Esophagus mucosa (tissue), 1 donor: ENCODE measurements around the gene PRXL2C. TPM values are rescaled to one million over a fixed set of nuclear protein-coding genes. Genes with fewer than 3 reads are reported as not detected.
A peak's percentile ranks its signal among the peaks of the same experiment; 100 is the strongest.
"Not testable (repeated sequence)": the region's sequence is repeated elsewhere in the genome, so short reads cannot be mapped to it uniquely, and the experiment has no call there.

Experiments used
- ATAC-seq: fragments of 200-7000 bp; cut with Tn5 transposase; one replicate; pipeline ENCODE4 v1.9.1; 2020
- total RNA-seq: library from RNA; stranded (reverse); gene quantifications from one replicate; pipeline ENCODE4 v1.2.4, GENCODE V29; 2023
- donor health status: DM: yes; HTN: yes; CAD: no.

The PRXL2C gene
- total RNA-seq: 5.8 TPM

- peak; percentile 87 for ATAC-seq
Measured at GRCh38 chr9:96655198-96655851, at the start of gene PRXL2C. Gene PRXL2C (minus strand): TSS chr9:96655317. CDS start chr9:96655281, 36 bp downstream.

GRCh38 chr9:96700721-96701375, 45.7 kb upstream of the PRXL2C start:
- ATAC-seq: not testable (repeated sequence)

- no peak for ATAC-seq
Measured at GRCh38 chr9:96691326-96691725, 36.2 kb upstream of the PRXL2C start.

GRCh38 chr9:96688745-96689464, 33.8 kb upstream of the PRXL2C start:
- no peak for ATAC-seq

GRCh38 chr9:96688187-96688586, 33.1 kb upstream of the PRXL2C start:
- ATAC-seq: no peak

DNA sequence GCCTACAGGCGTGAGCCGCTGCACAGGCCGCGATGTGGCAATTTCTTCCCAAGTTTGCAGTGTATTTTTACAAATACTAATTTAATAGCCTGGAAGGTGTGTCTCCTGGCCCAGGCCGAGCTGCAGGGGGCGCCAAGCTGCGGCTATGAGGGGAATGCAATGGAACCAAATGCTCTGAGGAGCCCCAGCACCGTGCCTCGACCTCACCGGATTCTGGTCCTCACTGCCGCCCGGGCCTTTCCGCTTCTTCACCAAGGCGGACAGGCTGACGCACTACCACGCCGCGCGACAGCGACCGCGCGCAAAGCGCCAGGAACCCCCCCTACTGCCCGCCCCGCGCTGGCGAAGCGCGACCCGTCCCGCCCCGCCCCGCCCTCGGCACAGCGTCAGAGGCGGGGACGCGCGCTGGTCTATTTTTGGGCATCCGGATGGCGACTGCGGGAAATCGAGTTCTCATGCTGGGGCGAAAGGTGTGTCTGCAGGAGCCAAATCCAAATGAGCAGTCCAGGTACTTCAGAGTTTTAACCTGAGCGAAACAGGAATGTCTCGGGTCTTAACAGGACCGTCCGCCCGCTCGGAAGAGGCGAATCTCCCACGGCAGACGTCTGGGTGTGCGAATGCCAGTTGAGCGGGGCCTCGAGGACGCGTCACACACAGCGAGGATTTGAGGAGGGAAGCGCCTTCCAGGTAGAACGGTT, 31.7 kb upstream of the PRXL2C start:
- peak; percentile 96 for ATAC-seq

DNA sequence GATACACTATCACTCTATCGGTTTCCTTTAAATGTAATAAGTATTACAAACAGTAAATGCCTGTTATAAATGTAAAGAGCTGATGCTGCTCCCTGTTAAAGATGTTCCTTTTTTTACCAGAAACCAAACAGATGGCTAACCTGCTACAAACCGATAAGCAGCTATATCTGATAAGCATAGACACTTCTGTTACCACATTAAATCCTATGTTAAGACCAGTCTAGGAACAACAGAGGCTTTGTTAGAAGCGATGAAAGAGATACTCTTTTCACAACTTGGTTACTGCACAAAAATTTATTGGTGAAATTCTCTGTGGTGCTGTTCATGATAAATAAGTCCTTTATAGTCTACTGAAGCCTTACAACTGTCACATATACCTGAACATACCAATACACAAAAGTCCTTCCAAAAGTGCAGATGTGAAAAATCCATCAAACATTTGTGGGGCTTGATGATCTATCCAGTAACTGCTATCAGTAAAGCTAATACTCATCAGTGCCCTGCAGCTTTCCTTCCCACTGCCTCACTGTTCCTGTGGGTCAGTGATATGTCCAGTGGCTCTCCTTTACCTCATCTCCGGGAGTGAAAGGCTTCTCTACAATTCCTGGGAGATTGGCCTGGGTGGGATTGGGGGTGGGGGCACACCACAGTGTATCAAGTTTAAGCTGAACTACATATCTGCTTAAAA, 25.8 kb upstream of the PRXL2C start:
- ATAC-seq: no peak

DNA sequence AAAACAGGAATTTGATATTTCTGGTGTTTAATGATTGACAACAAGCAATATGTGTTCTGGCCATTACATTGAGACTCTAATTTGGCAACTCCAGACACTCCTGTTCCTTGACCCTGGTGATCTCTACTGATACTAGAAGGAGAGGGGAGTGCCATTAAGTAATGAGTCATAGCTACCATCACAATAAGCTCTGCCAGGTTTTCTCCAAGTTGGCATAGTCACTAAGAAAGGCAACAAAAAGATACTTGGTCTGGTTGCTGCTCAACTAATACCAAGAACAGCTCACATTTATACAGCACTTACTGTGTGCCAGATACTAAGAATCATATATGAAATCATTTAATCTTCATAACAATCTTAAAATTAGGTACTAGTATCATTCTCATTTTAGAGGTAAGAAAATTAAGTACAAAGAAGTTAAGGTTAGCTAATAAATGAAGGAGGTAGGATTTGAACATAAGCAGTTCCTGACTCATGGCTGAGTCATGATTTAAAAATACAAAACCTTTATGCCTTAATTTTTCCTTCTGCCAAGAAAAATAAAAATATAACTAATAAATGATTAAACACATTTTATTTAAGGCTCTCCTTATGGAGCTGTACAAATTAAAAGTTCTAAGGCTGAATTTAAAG, 19.9 kb upstream of the PRXL2C start:
- ATAC-seq: peak; percentile 96

DNA sequence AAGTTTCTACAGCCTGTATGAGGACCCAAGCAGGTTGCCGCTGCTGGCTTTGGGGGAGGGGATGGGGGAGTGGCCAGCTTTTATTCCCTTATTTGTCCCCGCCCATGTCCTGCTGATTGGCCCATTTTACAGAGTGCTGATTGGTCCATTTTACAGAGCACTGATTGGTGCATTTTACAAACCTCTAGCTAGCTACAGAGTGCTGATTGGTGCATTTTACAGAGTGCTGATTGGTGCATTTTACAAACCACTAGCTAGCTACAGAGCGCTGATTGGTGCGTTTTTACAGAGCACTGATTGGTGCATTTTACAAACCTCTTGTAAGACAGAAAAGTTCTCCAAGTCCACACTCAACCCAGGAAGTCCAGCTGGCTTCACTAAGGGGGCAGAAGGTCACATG, 18.7 kb upstream of the PRXL2C start:
- not testable (repeated sequence) for ATAC-seq

GRCh38 chr9:96668868-96669534, 13.9 kb upstream of the PRXL2C start:
- ATAC-seq: no peak

GRCh38 chr9:96667363-96667728, 12.2 kb upstream of the PRXL2C start:
- no peak for ATAC-seq

GRCh38 chr9:96666653-96667362, 11.7 kb upstream of the PRXL2C start:
- peak; percentile 63 for ATAC-seq

- ATAC-seq: no peak
Measured at GRCh38 chr9:96665789-96666188, 10.7 kb upstream of the PRXL2C start.

DNA sequence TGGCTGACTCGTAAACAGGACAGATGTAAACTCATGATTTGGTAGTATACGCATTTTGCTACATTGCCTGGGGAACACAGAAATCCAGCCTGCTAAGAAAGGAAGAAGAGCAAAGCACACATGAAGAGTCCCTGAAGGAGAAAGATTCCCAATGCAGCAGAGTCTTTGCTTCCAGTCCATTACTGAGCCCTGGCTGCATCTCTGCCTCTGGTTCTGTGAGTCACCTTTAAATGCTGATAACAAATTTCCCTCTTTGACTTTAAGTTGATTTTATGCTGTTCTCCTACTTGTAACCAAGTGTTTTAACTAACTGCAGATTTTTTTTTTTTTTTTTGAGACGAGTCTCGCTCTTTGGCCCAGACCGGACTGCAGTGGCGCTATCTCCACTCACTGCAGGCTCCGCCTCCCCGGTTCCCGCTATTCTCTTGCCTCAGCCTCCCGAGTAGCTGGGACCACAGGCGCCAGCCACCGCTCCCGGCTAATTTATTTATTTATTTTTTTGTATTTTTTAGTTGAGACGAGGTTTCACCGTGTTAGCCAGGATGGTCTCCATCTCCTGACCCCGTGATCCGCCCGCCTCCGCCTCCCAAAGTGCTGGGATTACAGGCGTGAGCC, 8.5 kb upstream of the PRXL2C start:
- no peak for ATAC-seq

GRCh38 chr9:96661711-96662110, 6.6 kb upstream of the PRXL2C start:
- no peak for ATAC-seq

DNA sequence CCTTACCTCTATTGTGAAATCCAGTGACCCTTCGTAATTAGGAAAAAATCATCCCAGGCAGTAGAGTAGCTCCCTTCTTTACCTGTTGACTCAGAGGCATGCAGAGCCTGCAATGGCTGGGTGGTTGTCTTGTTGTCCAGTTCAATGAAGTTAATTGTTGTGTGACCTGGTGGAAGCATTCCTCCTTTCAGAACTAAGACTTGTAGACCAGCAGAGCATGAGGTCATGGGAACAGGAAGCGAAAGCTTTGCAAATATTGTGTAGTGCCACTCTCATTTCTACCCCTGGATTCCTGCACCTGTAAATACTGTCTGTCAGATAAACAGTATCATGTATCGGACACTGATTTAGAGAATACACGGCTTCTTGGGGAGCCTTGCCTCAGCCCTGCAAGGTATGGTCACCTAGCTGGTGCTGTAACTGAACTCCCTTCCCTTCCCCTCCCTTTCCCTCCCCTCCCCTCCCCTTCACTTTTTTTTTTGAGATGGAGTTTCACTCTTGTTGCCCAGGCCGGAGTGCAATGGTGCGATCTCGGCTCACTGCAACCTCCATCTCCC, 5.7 kb upstream of the PRXL2C start:
- ATAC-seq: no peak

DNA sequence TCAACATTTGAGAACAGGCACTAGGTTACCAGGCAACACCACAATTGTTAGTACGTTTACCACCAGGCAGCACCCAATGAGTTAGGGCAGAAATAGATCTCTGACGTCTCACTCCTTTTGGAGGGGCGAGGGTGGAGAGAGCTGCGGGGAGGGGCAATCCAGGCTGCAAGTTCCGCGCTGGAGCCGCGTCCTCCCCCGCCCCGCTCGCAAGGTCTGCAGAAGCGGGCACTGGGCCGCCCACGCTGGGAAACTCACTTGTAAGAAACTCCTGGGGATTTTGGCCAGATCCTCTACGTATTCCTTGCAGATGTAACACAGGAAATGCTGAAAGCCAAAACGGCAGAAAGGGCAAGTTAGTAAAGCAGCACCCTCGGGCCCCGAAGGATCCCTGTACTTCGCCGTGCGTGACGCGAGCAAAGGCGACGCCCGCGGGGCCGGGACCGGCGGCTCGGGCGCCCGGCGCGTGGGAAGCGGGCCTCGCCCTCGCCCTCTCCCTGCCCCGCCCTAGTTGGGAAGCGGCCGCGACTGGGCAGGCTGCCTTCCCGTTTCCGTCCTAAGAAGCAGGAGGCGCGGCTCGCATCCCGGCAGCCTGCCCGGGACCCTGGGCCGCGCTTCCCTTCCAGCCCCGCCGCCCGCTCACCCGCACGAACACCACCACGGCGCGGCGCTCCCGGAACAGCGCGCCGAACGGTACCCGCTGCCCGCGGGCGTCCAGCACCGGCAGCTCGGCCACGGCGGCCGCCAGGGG, 493 bp downstream of the PRXL2C start:
- peak; percentile 82 for ATAC-seq

DNA sequence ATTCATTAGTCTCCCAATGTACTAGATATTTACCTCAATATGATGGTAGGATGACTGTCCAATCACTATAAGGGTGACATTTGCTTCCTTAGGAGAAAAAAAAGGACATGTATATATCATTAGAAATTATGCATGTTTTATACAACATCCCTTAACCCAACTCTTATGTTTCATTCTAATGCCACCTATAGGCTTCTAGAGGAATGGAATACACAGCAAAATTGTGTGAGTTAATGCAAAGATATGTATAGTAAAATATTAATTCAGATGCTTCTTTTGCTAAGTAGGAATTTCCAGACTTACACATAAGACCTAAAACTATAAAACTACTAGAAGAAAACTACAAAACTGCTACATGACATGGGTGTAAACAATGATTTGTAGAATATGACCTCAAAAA, 3.5 kb downstream of the PRXL2C start:
- ATAC-seq: no peak

DNA sequence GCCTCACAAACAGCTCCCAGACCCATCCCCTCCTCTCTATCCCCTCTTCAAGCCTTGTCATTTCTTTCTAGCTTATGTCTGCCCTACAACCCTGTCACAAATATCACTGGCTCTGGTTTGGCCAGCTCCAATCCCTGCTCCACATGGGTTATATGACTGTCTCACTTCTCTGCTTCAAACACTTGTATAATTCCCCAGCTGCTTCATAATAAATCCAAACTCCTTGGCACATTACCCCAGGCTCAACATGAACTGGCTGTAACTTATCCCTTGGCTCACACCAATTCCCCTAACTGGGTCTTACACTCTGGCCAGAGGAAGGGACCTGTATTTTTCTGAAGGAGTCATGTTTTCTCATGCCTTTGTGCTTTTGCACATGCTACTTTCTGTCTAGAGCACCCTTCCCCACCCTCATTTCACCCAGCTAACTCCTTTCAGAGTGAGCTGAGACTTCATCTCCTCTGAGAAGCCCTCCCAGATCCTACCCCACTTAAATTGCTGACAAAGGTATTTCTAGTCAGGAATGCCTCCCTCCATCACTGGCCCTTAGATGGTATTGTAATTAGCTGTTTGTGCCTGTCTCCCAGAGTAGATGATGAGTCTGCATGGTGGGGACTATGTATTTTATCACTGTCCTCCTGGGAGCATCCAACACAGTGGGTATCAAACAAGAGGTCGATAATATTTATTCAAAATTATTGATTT, 5.3 kb downstream of the PRXL2C start:
- no peak for ATAC-seq
